Measurements from ENCODE around the gene RBM20. TPM values are rescaled to one million over a fixed set of nuclear protein-coding genes. Genes with fewer than 3 reads are reported as not detected.

Gene RBM20
- total and polyA plus RNA-seq, 2 experiments from 2014 or later, result 0.05 to 0.17 TPM

- peak; percentile 11 to 12; a peak in 1 of 4 replicates for TF ChIP-seq CTCF (conservative IDR thresholded peaks at IDR 0.05; ENCODE audit: low read depth in 2 of 2)
Observed at GRCh38 chr10:110872145-110872983, 228.2 kb downstream of the RBM20 start (continued).

- no peak for TF ChIP-seq STAT1 (IDR thresholded peaks at IDR 0.05; ENCODE audit: unreplicated experiment)
- DNase-seq (ENCODE audit: low spot score) (no peak), ATAC-seq (no peak)
- Histone ChIP-seq H2AFZ (peak overlapping the region; percentile 77), H3K27me3 (ENCODE audit: insufficient read depth) (no peaks in the 10 kb centered on the region), H4K20me1 (replicated peaks; ENCODE audit: insufficient read depth) (no peaks in the 10 kb centered on the region), H3K9me2 (ENCODE audit: insufficient read depth) (no peaks in the 10 kb centered on the region), H3K4me2 (peak overlapping the region; percentile 80), H3K4me1 (ENCODE audit: insufficient read depth) (peaks cover 22% of the 10 kb centered on the region), H3F3A (replicated peaks; ENCODE audit: low read depth) (no peaks in the 10 kb centered on the region), H3K79me2 (replicated peaks; ENCODE audit: insufficient read depth) (peaks cover 13% of the 10 kb centered on the region), H3K27ac (ENCODE audit: low read depth) (peak overlapping the region; percentile 84), H3K4me3 (peak overlapping the region; percentile 61), H3K36me3 (ENCODE audit: insufficient read depth) (no peaks in the 10 kb centered on the region)
- Mint-ChIP-seq H3K9me3 (no peaks in the 10 kb centered on the region), H3K27me3 (ENCODE audit: insufficient read depth, low read depth, poor library complexity) (peaks cover 3% of the 10 kb centered on the region), H3K27ac (peak overlapping the region; percentile 94; the same call in 1 of the 2 replicates), H3K4me1 (peaks cover 19% of the 10 kb centered on the region), H3K4me3 (peak overlapping the region; percentile 90), H3K36me3 (ENCODE audit: low read depth) (no peaks in the 10 kb centered on the region; the same call in 2 of the 3 replicates)
Observed at GRCh38 chr10:110872984-110873923, 229.1 kb downstream of the RBM20 start.

- H3K4me3 Mint-ChIP-seq, result peak overlapping the region; percentile 58
- Histone ChIP-seq H2AFZ (no peak overlapping the region), H3K4me3 (peak overlapping the region; percentile 61; the same call in 1 of the 2 replicates), H3K27ac (ENCODE audit: low read depth) (no peak overlapping the region), H3K9me2 (ENCODE audit: insufficient read depth) (no peaks in the 10 kb centered on the region), H3K27me3 (ENCODE audit: insufficient read depth) (no peaks in the 10 kb centered on the region), H4K20me1 (replicated peaks; ENCODE audit: insufficient read depth) (no peaks in the 10 kb centered on the region), H3K4me1 (ENCODE audit: insufficient read depth) (peaks cover 22% of the 10 kb centered on the region), H3K4me2 (peak overlapping the region; percentile 80), H3K79me2 (replicated peaks; ENCODE audit: insufficient read depth) (peaks cover 13% of the 10 kb centered on the region), H3F3A (replicated peaks; ENCODE audit: low read depth) (no peaks in the 10 kb centered on the region), H3K36me3 (ENCODE audit: insufficient read depth) (no peaks in the 10 kb centered on the region)
- H3K4me1 Mint-ChIP-seq, result peaks cover 19% of the 10 kb centered on the region
- H3K27ac Mint-ChIP-seq, result no peak overlapping the region
- ATAC-seq (no peak), DNase-seq (ENCODE audit: low spot score) (no peak)
- H3K36me3 Mint-ChIP-seq (ENCODE audit: low read depth), result no peaks in the 10 kb centered on the region; the same call in 2 of the 3 replicates
- H3K9me3 Mint-ChIP-seq, result no peaks in the 10 kb centered on the region
- peaks cover 3% of the 10 kb centered on the region for H3K27me3 Mint-ChIP-seq (ENCODE audit: insufficient read depth, low read depth, poor library complexity)
- TF ChIP-seq CTCF (conservative IDR thresholded peaks at IDR 0.05; ENCODE audit: low read depth in 2 of 2) (no peak), ZNF331 (CRISPR knock-in tag; IDR thresholded peaks at IDR 0.05; ENCODE audit: low read depth) (no peak), ZNF114 (CRISPR knock-in tag; IDR thresholded peaks at IDR 0.05) (no peak), ZNF462 (CRISPR knock-in tag; IDR thresholded peaks at IDR 0.05) (no peak), STAT1 (IDR thresholded peaks at IDR 0.05; ENCODE audit: unreplicated experiment) (no peak)
Observed at GRCh38 chr10:110873951-110874350, 229.8 kb downstream of the RBM20 start.

Data from GM23338 (cell line).